WERI-Rb-1 (cell line): Measurements from ENCODE around the gene NBEA.
"Not testable (repeated sequence)": the region's sequence is repeated elsewhere in the genome, so short reads cannot be mapped to it uniquely, and the experiment has no call there.

Experiments
- DNase-seq: peaks from one replicate; pipeline ENCODE4 v3.0.0-alpha.2; 2020
- H3K27ac ChIP-seq: fragments of 250-450 bp; sonication (Bioruptor Pico); 2 replicates; pipeline ENCODE4 v1.5.1; 2020; ENCODE audit warnings: mild to moderate bottlenecking, moderate library complexity
- H3K27me3 ChIP-seq: fragments of 250-450 bp; sonication (Bioruptor Pico); 2 replicates; pipeline ENCODE4 v1.5.1; 2021; ENCODE audit warnings: mild to moderate bottlenecking, low read depth, moderate library complexity; ENCODE audit not compliant: insufficient read depth, severe bottlenecking
- H3K36me3 ChIP-seq: fragments of 250-450 bp; sonication (Bioruptor Pico); 2 replicates; pipeline ENCODE4 v1.5.1; 2020; ENCODE audit warnings: mild to moderate bottlenecking, moderate library complexity
- H3K4me3 ChIP-seq: 2 replicates; pipeline ENCODE4 v1.5.1; 2011; ENCODE audit warnings: low read depth, mild to moderate bottlenecking, control low read depth, low read length
- H3K9me3 ChIP-seq: fragments of 250-450 bp; sonication (Bioruptor Pico); 2 replicates; pipeline ENCODE4 v1.5.1; 2021; ENCODE audit warnings: mild to moderate bottlenecking, moderate library complexity; ENCODE audit not compliant: severe bottlenecking
- TF ChIP-seq, protein P1 (sequence below): IDR thresholded peaks from 2 replicates; pipeline ENCODE4 v1.5.1; 2011; ENCODE audit warnings: low read depth, mild to moderate bottlenecking, control low read depth, inconsistent platforms, low read length

NBEA gene

DNA sequence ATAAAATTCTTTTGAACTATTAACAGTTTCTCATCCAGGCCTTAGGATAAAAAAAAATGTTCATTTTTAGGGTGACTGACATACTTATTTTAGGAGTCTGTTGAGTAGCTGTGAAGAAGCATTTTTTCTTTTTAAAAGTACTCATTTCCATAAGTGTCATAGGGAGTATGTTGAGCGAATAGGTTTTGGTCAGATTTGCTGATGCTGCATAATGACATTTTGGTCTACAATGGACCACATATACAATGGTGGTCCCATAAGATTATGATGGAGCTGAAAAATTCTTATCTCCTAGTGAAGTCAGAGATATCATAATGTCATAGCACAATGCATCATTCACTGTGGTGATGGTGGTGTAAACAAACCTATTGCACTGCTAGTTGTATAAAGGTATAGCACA lies 17.4 kb downstream of the NBEA start:
- Histone ChIP-seq H3K27me3 (no peaks in the 10 kb centered on the region), H3K4me3 (no peak overlapping the region), H3K27ac (no peak overlapping the region), H3K36me3 (no peaks in the 10 kb centered on the region), H3K9me3 (no peaks in the 10 kb centered on the region)
- DNase-seq = no peak
- TF ChIP-seq, protein P1, sequence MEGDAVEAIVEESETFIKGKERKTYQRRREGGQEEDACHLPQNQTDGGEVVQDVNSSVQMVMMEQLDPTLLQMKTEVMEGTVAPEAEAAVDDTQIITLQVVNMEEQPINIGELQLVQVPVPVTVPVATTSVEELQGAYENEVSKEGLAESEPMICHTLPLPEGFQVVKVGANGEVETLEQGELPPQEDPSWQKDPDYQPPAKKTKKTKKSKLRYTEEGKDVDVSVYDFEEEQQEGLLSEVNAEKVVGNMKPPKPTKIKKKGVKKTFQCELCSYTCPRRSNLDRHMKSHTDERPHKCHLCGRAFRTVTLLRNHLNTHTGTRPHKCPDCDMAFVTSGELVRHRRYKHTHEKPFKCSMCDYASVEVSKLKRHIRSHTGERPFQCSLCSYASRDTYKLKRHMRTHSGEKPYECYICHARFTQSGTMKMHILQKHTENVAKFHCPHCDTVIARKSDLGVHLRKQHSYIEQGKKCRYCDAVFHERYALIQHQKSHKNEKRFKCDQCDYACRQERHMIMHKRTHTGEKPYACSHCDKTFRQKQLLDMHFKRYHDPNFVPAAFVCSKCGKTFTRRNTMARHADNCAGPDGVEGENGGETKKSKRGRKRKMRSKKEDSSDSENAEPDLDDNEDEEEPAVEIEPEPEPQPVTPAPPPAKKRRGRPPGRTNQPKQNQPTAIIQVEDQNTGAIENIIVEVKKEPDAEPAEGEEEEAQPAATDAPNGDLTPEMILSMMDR = no peak

- H3K9me3 ChIP-seq = no peaks in the 10 kb centered on the region
- DNase-seq = no peak
- H3K27me3 ChIP-seq = no peaks in the 10 kb centered on the region
- no peaks in the 10 kb centered on the region for H3K36me3 ChIP-seq
- H3K4me3 ChIP-seq = no peak overlapping the region
- H3K27ac ChIP-seq = no peak overlapping the region
- TF ChIP-seq, protein P1 = no peak
Observed at GRCh38 chr13:34964558-34964957, 22.5 kb downstream of the NBEA start.

GRCh38 chr13:34967851-34968562 lies 25.9 kb downstream of the NBEA start:
- no peaks in the 10 kb centered on the region for H3K27me3 ChIP-seq
- TF ChIP-seq, protein P1 = no peak
- H3K4me3 ChIP-seq = no peak overlapping the region
- no peak overlapping the region for H3K27ac ChIP-seq
- no peaks in the 10 kb centered on the region for H3K36me3 ChIP-seq
- no peak for DNase-seq
- H3K9me3 ChIP-seq = no peaks in the 10 kb centered on the region

- not testable (repeated sequence) for H3K4me3 ChIP-seq, H3K27me3 ChIP-seq, H3K9me3 ChIP-seq, H3K27ac ChIP-seq, DNase-seq, H3K36me3 ChIP-seq
Observed at GRCh38 chr13:34969539-34969938, 27.5 kb downstream of the NBEA start.

DNA sequence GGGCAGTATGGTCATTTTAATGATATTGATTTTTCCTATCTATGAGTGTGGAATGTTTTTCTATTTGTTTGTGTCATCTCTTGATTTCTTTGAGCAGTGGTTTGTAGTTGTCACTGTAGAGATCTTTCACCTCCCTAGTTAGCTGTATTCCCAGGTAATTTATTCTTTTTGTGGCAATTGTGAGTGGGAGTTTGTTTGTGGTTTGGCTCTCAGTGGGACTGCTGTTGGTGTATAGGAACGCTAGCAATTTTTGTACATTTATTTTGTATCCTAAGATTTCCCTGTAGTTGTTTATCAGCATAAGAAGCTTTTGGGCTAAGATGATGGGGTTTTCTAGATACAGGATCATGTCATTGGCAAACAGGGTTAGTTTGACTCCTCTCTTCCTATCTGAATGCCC lies 28.9 kb downstream of the NBEA start:
- H3K36me3 ChIP-seq = no peaks in the 10 kb centered on the region
- no peak overlapping the region for H3K27ac ChIP-seq
- H3K9me3 ChIP-seq = no peaks in the 10 kb centered on the region
- no peak for DNase-seq
- TF ChIP-seq, protein P1 = no peak
- no peak overlapping the region for H3K4me3 ChIP-seq
- no peaks in the 10 kb centered on the region for H3K27me3 ChIP-seq

GRCh38 chr13:34971473-34971872 lies 29.4 kb downstream of the NBEA start:
- H3K27me3 ChIP-seq = no peaks in the 10 kb centered on the region
- no peak overlapping the region for H3K4me3 ChIP-seq
- no peak for DNase-seq
- H3K27ac ChIP-seq = no peak overlapping the region
- H3K9me3 ChIP-seq = no peaks in the 10 kb centered on the region
- TF ChIP-seq, protein P1 = no peak
- H3K36me3 ChIP-seq = no peaks in the 10 kb centered on the region

DNA sequence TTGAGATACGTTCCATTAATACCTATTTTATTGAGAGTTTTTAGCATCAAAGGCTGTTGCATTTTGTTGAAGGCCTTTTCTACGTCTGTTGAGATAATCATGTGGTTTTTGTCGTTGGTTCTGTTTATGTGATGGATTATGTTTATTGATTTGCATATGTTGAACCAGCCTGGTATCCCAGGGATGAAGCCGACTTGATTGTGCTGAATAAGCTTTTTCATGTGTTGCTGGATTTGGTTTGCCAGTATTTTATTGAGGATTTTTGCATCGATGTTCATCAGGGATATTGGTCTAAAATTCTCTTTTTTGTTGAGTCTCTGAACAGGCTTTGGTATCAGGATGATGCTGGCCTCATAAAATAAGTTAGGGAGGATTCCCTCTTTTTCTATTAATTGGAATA lies 43.1 kb downstream of the NBEA start:
- H3K9me3 ChIP-seq, H3K4me3 ChIP-seq, H3K36me3 ChIP-seq, DNase-seq, H3K27ac ChIP-seq, H3K27me3 ChIP-seq: not testable (repeated sequence)
